HG02588 (cell line): ENCODE results near the gene SBF2.
A peak's percentile ranks its signal among the peaks of the same experiment; 100 is the strongest.

Experiments
- ATAC-seq: cut with Tn5 transposase; IDR thresholded peaks from one replicate; pipeline ENCODE4 v1.9.1; 2021; ENCODE audit warnings: mild to moderate bottlenecking, moderate library complexity; ENCODE audit not compliant: unreplicated experiment

Gene SBF2

DNA sequence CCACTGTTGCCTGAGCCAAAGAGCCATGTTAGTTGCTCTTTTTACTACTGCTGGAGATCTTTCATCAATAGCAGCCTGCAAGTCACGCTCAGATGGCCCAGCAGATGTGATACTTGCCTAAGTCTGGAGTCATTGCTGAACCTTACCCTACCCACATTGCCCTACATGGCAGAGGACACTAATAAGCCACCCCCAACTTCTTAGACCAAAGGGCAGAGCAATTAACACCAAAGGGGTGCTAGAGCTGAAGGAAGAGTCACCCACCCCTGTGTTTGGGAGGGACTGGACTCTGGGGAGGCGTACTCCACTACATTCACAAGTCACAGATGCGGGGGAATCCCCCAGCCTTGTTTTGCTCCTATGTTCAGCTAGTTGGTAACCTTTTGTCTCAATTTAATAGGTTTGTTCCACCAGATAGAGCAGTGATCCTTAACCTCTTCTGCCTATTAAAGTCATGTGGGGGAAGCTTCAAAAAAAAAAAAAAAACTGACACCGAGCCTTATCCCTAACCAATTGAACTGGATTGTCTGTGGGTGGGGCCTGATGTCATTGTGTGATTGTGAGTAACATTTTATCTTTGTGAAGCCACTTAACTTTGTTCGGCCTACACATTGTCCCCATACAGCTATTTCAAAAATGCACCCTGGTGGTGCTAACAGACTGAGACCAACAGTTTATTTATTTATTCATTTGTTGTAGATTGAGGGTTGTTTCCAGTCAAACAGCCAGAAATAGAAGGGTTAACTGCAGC lies 23.9 kb upstream of the SBF2 start:
- ATAC-seq, result peak; percentile 59

DNA sequence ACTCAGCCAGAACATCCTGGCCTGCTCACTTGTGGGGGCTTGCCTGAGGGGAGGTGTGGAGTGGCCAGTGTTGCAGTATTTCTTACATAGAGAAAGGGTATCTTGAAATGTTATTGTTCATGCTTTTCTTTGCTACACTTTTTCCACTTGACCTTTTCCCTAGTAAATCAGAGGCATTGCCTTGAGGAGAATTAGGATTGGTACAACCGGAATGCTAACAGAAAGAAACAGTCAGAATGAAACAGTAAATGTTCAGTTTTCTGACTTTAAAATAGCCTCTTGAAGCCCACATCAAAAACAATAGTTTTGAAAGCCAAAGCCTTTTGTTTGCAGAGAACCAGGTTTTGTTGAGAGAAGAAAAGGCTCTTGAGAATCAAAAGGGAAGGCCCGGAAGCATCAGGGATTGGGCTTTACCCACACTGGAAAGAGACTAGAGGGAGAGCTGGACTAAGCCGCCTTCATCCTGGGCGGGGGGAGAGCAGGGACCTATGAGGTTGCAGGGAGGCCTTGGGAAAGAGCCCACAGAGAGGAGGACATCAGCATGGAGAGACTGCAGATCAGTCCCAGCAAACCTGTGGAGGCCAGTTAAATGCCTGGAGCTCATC lies 23.2 kb upstream of the SBF2 start:
- no peak for ATAC-seq

DNA sequence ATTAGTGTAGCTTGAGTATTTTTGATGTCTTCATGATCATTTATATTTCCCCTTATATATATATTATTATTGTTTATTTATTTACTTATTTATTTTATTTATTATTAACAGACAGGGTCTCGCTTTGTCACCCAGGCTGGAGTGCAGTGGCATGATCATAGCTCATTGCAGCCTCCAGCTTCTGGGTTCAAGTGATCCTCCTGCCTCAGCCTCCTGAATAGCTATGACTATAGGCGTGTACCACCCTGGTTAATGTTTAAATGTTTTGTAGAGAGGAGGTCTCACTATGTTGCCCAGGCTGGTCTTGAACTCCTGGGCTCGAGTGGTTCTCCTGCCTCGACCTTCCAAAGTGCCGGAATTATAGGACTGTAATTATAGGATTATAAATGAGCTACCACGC lies 21.1 kb upstream of the SBF2 start:
- no peak for ATAC-seq

DNA sequence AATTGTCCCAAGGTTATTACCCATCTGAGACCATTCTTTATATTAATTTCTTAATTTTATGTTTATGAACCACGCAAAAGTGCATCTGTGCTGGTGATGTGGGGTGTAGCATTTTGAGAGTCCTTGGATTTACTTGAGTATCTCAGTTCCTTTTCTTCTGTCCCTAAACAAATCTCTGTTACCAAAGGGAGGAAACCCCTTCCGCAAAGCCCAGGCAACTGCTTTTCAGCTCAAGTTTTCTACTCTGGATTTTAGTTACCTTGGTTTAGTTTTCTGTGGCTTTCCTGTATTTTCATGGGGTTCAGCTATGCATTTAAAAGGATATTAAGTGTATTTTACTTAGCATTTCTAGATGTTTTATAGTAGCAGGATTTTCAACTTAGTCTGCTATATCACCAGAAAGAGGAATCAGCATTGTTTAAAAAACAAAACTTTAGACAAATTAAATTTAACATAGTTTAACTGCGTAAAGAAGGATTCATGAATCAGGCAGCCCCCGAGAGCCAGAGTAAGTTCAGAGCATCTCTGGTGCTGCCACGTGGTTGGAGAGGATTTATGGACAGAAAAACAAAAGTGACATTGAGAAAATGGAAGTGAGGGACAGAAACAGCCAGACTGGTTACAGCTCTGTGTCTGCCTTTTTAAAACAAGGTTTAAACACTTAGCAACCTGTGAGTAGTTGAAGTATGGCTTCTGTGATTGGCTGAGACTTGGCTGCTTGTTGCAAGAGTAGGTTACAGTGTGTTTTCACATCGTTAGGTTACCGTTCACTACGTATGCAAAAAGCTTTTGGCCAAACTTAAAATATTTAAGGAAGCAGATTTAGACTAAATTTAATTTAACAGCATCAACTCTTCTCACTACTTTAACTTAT lies 20.4 kb upstream of the SBF2 start:
- peak; percentile 67 for ATAC-seq

DNA sequence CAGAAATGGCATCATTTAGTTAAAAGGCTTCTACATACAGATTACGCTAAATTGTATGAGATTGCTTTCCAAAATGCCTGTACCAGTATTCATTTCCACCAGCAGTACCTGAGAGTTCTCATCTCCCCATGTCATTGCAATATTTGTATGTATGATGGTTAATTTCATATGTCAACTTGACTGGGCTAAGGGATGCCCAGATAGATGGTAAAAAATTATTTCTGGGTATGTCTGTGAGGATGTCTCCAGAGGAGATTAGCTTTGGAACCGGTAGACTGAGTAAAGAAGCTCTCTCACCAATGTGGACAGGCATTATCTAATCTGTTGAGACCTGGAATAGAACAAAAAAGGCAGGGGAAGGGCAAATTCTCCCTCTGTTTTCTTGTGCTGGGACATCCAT lies 17.8 kb upstream of the SBF2 start:
- ATAC-seq, result no peak

DNA sequence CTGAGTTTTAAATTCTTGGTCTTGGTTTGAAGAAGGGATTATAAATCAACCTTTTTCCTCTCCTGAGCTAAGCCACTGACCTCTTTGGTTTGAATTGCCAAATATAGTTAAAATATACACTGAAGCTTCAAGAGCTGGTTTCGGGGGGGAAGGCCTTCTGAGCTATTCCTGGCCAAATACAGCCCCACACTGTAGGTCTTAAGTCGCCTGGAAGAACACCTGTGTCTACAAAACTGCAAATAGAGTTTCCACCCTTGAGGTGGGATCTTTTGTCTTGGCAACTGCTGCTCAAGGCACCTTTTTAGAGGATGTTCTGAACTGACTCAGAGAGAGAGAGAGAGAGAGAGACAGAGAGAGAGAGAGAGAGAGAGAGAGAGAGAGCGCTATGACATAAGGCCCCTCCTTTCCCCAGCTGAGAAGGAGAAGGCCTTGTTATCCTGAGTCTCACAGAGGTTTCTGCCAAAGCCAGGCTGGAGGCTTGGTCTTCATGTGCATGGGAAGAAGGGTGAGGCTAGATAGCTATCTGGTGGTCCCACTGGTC lies 16.4 kb upstream of the SBF2 start:
- ATAC-seq, result no peak

DNA sequence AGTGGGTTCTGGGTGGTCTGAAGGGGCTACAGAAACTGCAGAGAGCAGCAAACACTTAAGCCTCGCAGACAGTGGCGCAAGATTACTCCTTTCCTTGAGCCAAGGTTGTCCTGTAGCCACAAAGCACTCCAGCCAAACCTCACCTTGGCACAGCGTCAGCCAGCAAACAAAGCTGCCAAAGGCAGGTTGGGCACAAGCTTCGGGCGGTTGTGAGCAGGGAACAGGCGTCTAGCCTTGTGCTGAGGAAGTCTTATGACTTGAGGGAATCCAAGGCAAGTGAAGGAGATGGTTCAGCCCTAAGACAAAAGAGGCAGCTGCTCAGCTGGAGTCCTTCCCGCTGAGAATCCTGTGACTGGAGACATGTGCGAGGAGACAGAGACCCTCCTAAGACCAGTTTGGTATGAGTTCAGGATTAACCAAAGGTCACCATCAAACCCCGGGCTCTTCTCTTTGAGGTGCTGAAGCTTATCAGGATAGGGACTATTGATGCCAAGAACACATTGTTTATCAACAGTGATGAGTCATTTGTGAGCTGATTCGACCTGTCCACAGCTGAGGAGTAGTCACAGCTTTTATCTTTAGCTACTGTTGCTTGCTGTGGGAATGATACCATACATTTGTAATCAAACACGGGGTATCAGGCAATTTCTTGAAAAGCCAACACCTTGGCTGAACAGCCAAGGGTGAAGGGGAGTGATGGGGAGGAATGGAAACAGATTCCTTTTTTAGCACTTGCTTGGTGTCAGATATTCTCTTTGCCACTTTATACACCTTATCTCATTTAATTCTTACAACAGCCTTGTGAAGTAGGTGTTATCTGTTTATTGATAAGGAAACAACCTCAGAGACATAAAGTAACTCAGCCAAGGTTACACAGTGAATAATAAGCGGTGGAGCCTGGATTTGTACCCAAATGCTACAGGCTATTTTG lies 15.4 kb upstream of the SBF2 start:
- no peak for ATAC-seq

DNA sequence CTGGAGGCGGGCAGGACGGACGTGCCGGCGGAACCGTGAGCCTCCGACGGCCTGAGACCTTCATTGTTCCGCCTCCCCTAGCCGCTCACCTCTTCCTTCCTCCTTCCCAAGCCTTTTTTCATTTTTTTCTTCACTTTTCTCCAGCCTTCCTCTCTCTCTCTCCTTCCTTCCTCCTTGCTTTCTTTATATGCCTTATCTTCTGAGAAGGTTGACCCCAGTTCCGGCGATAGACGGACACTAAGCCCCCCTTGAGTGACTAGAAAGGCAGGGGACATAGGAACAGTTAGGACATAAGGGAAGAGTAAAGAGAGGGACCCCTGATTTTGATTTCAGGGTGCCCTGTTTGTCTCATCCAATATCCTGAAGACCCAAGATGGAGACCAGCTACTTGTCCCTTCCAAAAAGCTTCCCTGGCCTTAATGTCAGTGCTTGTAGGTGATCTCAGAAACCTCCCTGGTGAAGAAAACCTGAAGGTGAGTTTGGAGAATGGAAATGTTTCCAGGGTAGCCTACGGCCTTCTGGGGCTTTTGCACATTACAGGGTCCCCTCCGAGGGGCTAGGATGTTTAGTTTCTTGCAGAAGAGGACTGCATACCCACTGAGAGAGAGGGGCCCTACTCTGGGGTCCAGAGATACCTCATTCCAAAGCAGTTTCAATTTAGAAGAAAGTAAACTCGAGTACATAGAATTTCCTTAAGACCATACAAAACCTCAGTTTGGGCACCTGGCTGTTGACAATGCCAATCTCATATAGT lies 14.4 kb upstream of the SBF2 start:
- ATAC-seq, result no peak

DNA sequence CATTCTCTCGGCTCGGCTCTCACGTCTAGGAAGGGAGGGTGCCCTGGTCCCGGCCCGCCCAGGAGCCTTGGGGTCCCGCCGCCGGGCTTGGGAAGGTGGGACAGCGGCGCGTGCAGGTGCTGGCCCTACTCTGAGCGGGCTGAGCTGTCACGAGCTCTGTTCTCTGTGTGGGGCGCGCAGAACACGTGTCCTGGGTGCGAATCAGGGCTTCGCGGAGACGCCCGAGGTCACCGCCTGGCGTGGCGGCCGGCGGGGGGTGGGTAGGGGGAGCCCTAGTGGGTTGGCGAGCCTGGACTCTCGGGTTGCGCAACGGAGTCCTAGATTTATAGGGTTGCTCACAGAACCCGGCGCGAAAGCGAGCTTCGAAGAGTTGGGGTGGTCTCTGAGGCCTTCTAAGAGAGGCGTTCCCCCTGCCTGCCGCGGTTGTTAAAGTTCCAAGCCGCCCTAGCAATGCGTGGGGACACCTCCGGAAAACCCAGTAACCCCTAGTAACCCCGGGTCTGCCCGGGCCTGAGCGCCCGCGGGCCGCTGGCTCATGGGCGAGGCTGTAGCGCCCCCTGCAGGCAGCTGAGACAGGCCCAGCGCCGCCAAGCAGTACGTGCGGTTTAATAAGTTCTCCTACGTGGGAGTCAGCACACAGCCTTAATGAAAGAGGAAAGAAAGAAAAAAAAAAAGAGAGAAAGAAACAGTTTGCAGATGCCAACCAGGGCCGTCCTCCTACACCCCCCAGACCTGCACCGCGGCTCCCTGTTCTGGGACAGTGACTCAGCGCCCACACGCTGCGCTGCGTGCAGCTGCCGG lies 13.6 kb upstream of the SBF2 start:
- ATAC-seq, result peak; percentile 69

DNA sequence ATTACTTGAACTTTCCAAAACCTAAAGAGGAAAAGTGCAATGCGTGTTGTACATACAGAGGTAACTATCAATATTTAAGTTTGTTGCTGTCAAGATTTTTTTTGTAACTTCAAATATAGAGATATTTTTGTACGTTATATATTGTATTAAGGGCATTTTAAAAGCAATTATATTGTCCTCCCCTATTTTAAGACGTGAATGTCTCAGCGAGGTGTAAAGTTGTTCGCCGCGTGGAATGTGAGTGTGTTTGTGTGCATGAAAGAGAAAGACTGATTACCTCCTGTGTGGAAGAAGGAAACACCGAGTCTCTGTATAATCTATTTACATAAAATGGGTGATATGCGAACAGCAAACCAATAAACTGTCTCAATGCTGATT lies 13.0 kb upstream of the SBF2 start:
- no peak for ATAC-seq

DNA sequence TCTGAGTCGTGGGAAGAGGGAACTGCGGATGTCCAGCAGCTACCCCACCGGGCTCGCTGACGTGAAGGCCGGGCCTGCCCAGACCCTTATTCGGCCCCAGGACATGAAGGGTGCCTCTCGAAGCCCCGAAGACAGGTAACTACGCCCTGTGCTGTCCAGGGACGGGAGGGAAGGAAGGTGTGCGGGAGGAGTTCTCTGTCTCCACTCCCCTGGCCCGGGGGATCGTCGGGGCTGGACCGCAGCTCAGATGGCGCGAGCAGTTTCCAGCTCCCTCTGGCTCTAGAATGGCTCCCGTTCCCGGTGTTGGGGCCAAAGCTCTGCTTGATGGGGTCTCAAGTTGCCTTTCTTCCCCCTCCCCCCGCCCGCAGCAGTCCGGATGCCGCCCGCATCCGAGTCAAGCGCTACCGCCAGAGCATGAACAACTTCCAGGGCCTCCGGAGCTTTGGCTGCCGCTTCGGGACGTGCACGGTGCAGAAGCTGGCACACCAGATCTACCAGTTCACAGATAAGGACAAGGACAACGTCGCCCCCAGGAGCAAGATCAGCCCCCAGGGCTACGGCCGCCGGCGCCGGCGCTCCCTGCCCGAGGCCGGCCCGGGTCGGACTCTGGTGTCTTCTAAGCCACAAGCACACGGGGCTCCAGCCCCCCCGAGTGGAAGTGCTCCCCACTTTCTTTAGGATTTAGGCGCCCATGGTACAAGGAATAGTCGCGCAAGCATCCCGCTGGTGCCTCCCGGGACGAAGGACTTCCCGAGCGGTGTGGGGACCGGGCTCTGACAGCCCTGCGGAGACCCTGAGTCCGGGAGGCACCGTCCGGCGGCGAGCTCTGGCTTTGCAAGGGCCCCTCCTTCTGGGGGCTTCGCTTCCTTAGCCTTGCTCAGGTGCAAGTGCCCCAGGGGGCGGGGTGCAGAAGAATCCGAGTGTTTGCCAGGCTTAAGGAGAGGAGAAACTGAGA lies 12.2 kb upstream of the SBF2 start:
- ATAC-seq, result no peak

DNA sequence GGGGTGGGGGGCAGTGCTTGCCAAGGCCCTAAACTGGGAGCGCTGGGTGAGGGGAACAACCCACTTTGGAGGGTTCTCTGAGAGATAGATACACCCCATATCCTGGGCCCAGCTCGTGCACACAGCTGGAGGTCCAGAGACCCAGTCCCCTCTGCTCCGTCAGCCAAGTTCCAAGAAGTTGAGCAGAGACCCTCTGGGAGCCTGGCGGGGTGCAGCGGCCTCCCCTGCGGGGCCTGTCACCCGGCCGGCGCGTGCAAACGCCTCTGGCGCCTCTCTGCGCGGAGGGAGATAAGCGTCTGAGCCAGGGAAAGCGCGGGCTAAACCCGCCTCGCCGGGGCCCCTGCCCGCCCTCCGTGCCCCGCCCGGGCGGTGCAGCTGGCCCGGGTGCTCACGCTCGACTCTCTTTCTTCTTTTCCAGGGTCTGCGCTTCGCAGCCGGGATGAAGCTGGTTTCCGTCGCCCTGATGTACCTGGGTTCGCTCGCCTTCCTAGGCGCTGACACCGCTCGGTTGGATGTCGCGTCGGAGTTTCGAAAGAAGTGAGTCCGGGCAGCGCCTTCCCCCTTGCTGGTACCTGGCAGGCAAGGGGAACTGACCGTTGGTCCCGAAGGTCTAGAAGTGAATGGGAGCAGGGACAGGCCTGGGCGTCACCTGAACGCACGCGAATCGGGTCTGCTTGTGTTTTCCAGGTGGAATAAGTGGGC lies 11.4 kb upstream of the SBF2 start:
- ATAC-seq, result no peak

DNA sequence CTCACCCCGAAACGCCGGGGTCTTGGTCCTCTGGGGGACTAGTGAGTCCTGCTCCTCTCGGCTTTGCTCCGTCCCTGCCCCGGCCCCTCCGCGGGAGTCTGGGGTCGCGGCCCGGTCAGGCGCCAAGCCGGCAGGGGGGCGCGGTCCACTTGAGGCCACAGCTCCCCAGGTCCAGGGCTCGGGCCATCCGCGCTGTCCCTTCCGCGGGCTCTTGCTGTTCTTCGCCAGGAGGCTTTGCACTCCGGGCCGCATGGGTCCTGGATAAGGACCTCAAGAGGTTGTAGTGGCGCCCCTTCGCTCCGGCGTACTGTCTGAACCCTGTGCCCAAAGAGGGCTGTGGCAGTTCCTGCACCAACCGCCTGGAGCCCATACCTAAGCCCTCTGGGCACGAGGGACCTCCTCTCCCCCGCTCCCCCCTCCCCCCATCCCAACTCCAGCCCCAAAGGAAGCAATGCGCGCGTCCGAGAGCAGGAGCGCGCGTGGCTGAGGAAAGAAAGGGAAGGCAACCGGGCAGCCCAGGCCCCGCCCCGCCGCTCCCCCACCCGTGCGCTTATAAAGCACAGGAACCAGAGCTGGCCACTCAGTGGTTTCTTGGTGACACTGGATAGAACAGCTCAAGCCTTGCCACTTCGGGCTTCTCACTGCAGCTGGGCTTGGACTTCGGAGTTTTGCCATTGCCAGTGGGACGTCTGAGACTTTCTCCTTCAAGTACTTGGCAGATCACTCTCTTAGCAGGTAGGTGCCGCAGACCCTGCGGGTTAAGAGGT lies 10.7 kb upstream of the SBF2 start, which contains the start of gene ADM:
Gene ADM, plus strand, starts transcription at position 579 of the 767 bp plus-strand sequence. CDS start 628 bp downstream, outside the sequence.
- no peak for ATAC-seq

DNA sequence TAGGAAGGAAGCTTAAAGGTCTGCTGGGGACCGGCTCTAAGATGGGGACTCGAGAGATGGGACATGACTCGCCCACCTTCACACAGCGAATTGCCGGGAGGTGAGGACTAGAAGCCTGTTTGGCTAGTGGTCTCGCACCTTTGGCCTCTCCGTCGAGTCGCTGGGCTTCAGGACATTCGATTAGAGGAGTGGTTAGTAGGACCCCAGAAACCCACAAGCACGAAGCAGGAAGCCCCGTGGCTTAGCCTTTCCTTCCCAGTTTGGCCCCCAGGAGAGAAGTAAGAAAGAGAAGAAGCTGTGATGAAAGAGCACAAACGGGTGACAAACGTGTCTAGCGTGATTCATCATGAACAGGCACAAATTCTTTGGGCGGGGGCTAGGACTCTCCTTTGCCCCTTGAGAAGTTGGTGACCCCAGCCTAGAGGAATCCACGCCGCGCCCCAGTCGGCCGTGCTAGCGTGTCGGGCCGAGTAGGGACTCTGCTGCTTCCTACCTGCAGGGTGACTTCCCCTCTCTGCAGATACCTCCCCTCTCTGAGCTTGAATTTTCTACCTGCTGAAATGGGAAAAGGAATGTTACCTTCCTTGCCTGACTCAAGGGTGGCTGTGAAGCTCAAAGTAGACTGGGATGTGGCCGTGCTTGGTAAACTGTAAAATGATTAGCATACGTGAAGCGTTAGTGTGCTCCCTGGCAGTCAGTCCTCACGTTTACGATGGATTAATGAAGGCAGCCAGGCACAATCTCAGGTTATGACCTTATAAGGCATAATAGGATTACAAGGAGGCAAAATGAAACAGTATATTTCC lies 9.7 kb upstream of the SBF2 start:
- no peak for ATAC-seq

DNA sequence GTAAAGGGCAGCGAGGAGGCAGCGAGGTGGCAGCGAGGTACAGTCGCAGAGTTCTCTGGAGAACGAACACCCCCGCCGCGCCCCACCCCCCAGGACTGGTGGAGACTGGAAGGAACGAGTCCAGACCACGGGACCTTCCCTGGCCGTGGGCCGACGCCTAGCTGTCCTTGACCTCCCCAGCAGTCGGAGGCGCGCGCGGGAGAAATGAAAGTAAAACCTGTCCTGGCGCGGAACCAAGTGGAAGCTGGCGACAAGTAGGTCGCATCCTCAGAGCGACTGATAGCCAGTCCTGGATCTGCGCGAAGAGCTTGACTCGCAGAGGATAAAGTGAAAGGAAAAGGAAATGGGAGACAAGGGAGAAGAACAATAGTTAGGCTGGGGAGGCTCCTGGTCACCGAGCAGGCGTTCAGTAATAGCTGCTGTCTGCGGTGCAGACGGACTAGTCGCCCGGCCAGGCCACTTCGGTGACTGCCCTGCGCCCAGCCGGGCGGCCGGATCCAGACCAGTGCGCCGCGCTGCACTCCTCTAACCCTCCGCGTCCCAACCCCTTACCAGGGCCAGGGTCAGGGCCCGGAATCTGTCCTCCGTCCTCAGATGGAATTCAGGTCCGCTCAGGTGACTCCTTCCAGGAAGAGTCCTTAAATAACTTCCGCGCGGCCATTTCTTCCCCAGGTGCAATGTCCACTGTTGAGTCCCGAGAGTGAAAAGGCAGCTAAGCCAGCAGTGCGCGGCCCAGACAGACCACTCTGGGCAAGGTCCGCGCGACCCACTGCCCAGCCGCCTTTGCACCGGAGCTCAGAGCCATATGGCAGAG lies 8.9 kb upstream of the SBF2 start:
- ATAC-seq, result no peak
